GM23338 (cell line): ENCODE data around the gene PARP9. TPM values are rescaled to one million over a fixed set of nuclear protein-coding genes. Genes with fewer than 3 reads are reported as not detected.

ENCODE experiments used
- ATAC-seq: fragments of 200-7000 bp; cut with Tn5 transposase; 3 replicates; pipeline ENCODE4 v1.9.1; 2020
- DNase-seq: peaks from one replicate; pipeline ENCODE4 v3.0.0-alpha.2; 2015; ENCODE audit warnings: low spot score
- H2AFZ ChIP-seq: fragments of 200-600 bp; sonication (generic); 2 replicates; pipeline ENCODE4 v1.8.0; 2016; ENCODE audit warnings: antibody characterized with exemption, mild to moderate bottlenecking, moderate library complexity
- H3F3A ChIP-seq: fragments of 200-600 bp; sonication (generic); replicated peaks from 2 replicates; pipeline ENCODE4 v1.8.0; 2017; ENCODE audit warnings: antibody characterized with exemption, mixed run types, low read depth
- H3K27ac ChIP-seq: fragments of 200-600 bp; sonication (generic); 2 replicates; pipeline ENCODE4 v1.6.1; 2016; ENCODE audit warnings: low read depth
- H3K27me3 ChIP-seq: fragments of 200-600 bp; sonication (generic); 2 replicates; pipeline ENCODE4 v1.8.0; 2016; ENCODE audit warnings: mild to moderate bottlenecking, mixed run types, moderate library complexity; ENCODE audit not compliant: insufficient read depth
- H3K36me3 ChIP-seq: fragments of 200-600 bp; sonication (generic); 2 replicates; pipeline ENCODE4 v1.8.0; 2016; ENCODE audit warnings: mild to moderate bottlenecking; ENCODE audit not compliant: insufficient read depth
- H3K4me1 ChIP-seq: fragments of 200-600 bp; sonication (generic); 2 replicates; pipeline ENCODE4 v1.8.0; 2016; ENCODE audit warnings: mild to moderate bottlenecking, moderate library complexity; ENCODE audit not compliant: insufficient read depth
- H3K4me2 ChIP-seq: fragments of 200-600 bp; sonication (generic); 2 replicates; pipeline ENCODE4 v1.7.1; 2017; ENCODE audit warnings: mixed run types
- H3K4me3 ChIP-seq: fragments of 200-600 bp; sonication (generic); 2 replicates; pipeline ENCODE4 v1.6.1; 2016; ENCODE audit warnings: mixed run types
- H3K79me2 ChIP-seq: fragments of 200-600 bp; sonication (generic); replicated peaks from 2 replicates; pipeline ENCODE4 v1.8.0; 2017; ENCODE audit warnings: mild to moderate bottlenecking; ENCODE audit not compliant: insufficient read depth
- H3K9me2 ChIP-seq: fragments of 200-600 bp; sonication (generic); 2 replicates; pipeline ENCODE4 v1.8.0; 2017; ENCODE audit not compliant: insufficient read depth
- H4K20me1 ChIP-seq: fragments of 200-600 bp; sonication (generic); replicated peaks from 2 replicates; pipeline ENCODE4 v1.8.0; 2017; ENCODE audit warnings: mild to moderate bottlenecking; ENCODE audit not compliant: insufficient read depth
- H3K27ac Mint-ChIP-seq: 2 replicates; pipeline ENCODE4 v1.8.0; 2020; ENCODE audit warnings: inconsistent platforms, mild to moderate bottlenecking, moderate library complexity, mixed read lengths
- H3K27me3 Mint-ChIP-seq: 3 replicates; pipeline ENCODE4 v1.8.0; 2022; ENCODE audit warnings: low read depth, mild to moderate bottlenecking, moderate library complexity, mixed read lengths, inconsistent platforms; ENCODE audit not compliant: insufficient read depth, poor library complexity
- H3K36me3 Mint-ChIP-seq: 3 replicates; pipeline ENCODE4 v1.8.0; 2021; ENCODE audit warnings: low read depth, mild to moderate bottlenecking, inconsistent platforms, moderate library complexity, mixed read lengths
- H3K4me1 Mint-ChIP-seq: 3 replicates; pipeline ENCODE4 v1.8.0; 2020; ENCODE audit warnings: mild to moderate bottlenecking, inconsistent platforms, mixed read lengths
- H3K4me3 Mint-ChIP-seq: 3 replicates; pipeline ENCODE4 v1.8.0; 2021; ENCODE audit warnings: moderate library complexity, mild to moderate bottlenecking, inconsistent platforms, mixed read lengths
- H3K9me3 Mint-ChIP-seq: 3 replicates; pipeline ENCODE4 v1.8.0; 2020; ENCODE audit warnings: moderate library complexity, mild to moderate bottlenecking, inconsistent platforms, mixed read lengths
- CREB1 ChIP-seq: fragments of 250-450 bp; sonication (Bioruptor Pico); IDR thresholded peaks from 2 replicates; pipeline ENCODE4 v1.5.0; 2020; ENCODE audit warnings: low read depth, mild to moderate bottlenecking, moderate library complexity
- CTCF ChIP-seq, 2 experiments: fragments of 200-600 bp in 1 of 2; sonication (generic) in 1 of 2; conservative IDR thresholded peaks; 2 replicates each; pipeline versions ENCODE4 v1.5.1 to v1.6.1; 2016 to 2017; ENCODE audit warnings: antibody characterized with exemption in 2 of 2, low read depth in 2 of 2, mild to moderate bottlenecking in 2 of 2, moderate library complexity in 1 of 2
- EZH2 ChIP-seq: fragments of 200-600 bp; sonication (generic); IDR thresholded peaks from one replicate; pipeline ENCODE4 v1.8.0; 2017; ENCODE audit warnings: antibody characterized with exemption, mild to moderate bottlenecking, low read depth; ENCODE audit not compliant: unreplicated experiment
- EZH2phosphoT487 ChIP-seq: fragments of 200-600 bp; sonication (generic); IDR thresholded peaks from one replicate; pipeline ENCODE4 v1.8.1; 2018; ENCODE audit warnings: antibody characterized with exemption; ENCODE audit not compliant: unreplicated experiment
- JUNB ChIP-seq: IDR thresholded peaks from one replicate; pipeline ENCODE4 v1.6.1; 2016; ENCODE audit warnings: antibody characterized with exemption; ENCODE audit not compliant: unreplicated experiment
- NANOG ChIP-seq: IDR thresholded peaks from 2 replicates; pipeline ENCODE4 v1.6.1; 2016; ENCODE audit warnings: antibody characterized with exemption, borderline replicate concordance
- STAT1 ChIP-seq: IDR thresholded peaks from one replicate; pipeline ENCODE4 v1.6.1; 2016; ENCODE audit warnings: antibody characterized with exemption; ENCODE audit not compliant: unreplicated experiment
- ZNF114 ChIP-seq: fragments of 250-450 bp; sonication (Bioruptor Pico); IDR thresholded peaks from 2 replicates; pipeline ENCODE4 v1.5.0; 2020; ENCODE audit warnings: mild to moderate bottlenecking, moderate library complexity
- ZNF331 ChIP-seq: fragments of 250-450 bp; sonication (Bioruptor Pico); IDR thresholded peaks from 2 replicates; pipeline ENCODE4 v1.5.0; 2020; ENCODE audit warnings: low read depth, mild to moderate bottlenecking, moderate library complexity
- polyA plus RNA-seq: library from polyadenylated mRNA; unstranded; fragments of >200 nt; fragmentation: Nextera tagmentation; extraction: Ambion mirVana; gene quantifications from 2 replicates; pipeline ENCODE4 v1.2.1, GENCODE V29; 2016
- total RNA-seq: library from RNA; depleted of rRNA; stranded (reverse); fragments of >200 nt; shearing (Covaris generic); gene quantifications from 2 replicates; pipeline ENCODE4 v1.2.3, GENCODE V29; 2014
- TF ChIP-seq, protein P1 (sequence below): IDR thresholded peaks from one replicate; pipeline ENCODE4 v1.6.1; 2018; ENCODE audit warnings: antibody characterized with exemption; ENCODE audit not compliant: unreplicated experiment
- TF ChIP-seq, protein P2 (sequence below): fragments of 250-450 bp; sonication (Bioruptor Pico); IDR thresholded peaks from 2 replicates; pipeline ENCODE4 v1.5.0; 2020; ENCODE audit warnings: mild to moderate bottlenecking, moderate library complexity

PARP9 gene
- total and polyA plus RNA-seq, 2 experiments from 2014 or later, result 1.8 to 2.2 TPM

DNA sequence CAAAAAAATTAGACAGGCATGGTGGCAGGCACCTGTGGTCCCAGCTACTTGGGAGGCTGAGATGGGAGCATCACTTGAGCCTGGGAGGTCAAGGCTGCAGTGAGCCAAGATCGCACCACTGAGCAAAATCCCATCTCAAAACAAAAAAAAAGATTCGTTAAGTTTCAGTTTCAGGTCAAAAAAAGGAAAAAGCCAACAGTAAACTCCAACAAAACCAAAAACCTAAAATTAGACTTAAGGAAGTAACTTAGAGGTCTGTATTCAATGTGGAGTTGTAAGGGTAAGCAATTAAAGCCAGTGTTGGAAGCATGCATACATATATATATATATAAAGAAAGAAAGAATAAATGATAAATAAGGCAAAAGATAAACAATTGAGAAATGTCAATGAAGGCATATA lies 61.2 kb downstream of the PARP9 start (continued):
- TF ChIP-seq CTCF (conservative IDR thresholded peaks at IDR 0.05; ENCODE audit: low read depth in 2 of 2) (no peak), CREB1 (CRISPR knock-in tag) (no peak)
- TF ChIP-seq, protein P1, sequence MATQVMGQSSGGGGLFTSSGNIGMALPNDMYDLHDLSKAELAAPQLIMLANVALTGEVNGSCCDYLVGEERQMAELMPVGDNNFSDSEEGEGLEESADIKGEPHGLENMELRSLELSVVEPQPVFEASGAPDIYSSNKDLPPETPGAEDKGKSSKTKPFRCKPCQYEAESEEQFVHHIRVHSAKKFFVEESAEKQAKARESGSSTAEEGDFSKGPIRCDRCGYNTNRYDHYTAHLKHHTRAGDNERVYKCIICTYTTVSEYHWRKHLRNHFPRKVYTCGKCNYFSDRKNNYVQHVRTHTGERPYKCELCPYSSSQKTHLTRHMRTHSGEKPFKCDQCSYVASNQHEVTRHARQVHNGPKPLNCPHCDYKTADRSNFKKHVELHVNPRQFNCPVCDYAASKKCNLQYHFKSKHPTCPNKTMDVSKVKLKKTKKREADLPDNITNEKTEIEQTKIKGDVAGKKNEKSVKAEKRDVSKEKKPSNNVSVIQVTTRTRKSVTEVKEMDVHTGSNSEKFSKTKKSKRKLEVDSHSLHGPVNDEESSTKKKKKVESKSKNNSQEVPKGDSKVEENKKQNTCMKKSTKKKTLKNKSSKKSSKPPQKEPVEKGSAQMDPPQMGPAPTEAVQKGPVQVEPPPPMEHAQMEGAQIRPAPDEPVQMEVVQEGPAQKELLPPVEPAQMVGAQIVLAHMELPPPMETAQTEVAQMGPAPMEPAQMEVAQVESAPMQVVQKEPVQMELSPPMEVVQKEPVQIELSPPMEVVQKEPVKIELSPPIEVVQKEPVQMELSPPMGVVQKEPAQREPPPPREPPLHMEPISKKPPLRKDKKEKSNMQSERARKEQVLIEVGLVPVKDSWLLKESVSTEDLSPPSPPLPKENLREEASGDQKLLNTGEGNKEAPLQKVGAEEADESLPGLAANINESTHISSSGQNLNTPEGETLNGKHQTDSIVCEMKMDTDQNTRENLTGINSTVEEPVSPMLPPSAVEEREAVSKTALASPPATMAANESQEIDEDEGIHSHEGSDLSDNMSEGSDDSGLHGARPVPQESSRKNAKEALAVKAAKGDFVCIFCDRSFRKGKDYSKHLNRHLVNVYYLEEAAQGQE, result no peak

DNA sequence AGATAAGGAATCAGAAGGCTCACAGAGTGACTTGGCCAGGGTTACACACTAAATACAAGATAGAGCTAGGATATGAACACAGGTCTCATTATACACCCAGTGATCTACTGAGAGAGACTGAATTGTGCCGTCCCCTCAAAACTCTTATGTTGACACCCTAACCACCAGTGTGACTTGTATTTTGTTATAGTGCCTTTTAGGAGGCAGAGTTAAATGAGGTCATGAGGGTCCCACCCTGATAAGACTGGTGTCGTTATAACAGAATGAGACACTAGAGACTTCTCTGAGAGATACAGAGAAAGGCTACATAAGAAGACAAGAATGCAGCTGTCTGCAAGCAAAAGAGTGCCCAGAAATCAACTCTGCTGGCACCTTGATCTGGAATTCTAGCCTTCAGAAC lies 62.0 kb downstream of the PARP9 start:
- Histone ChIP-seq H3K27me3 (no peaks in the 10 kb centered on the region), H3K4me2 (no peak overlapping the region), H3K4me3 (no peak overlapping the region), H3K79me2 (peaks cover 99% of the 10 kb centered on the region), H3K27ac (no peak overlapping the region), H3K9me2 (no peaks in the 10 kb centered on the region), H4K20me1 (peaks cover 65% of the 10 kb centered on the region), H3F3A (no peaks in the 10 kb centered on the region), H3K36me3 (no peaks in the 10 kb centered on the region), H3K4me1 (peaks cover 32% of the 10 kb centered on the region), H2AFZ (no peak overlapping the region)
- ATAC-seq, result no peak
- H3K36me3 Mint-ChIP-seq, result no peaks in the 10 kb centered on the region
- no peaks in the 10 kb centered on the region for H3K27me3 Mint-ChIP-seq
- no peaks in the 10 kb centered on the region for H3K9me3 Mint-ChIP-seq
- no peak overlapping the region for H3K4me3 Mint-ChIP-seq
- no peak overlapping the region for H3K27ac Mint-ChIP-seq
- DNase-seq, result no peak
- peaks cover 35% of the 10 kb centered on the region for H3K4me1 Mint-ChIP-seq
- no peak for TF ChIP-seq ZNF331 (CRISPR knock-in tag)
- no peak for TF ChIP-seq ZNF114 (CRISPR knock-in tag)
- TF ChIP-seq STAT1, result no peak
- no peak for TF ChIP-seq EZH2phosphoT487
- TF ChIP-seq, protein P2, sequence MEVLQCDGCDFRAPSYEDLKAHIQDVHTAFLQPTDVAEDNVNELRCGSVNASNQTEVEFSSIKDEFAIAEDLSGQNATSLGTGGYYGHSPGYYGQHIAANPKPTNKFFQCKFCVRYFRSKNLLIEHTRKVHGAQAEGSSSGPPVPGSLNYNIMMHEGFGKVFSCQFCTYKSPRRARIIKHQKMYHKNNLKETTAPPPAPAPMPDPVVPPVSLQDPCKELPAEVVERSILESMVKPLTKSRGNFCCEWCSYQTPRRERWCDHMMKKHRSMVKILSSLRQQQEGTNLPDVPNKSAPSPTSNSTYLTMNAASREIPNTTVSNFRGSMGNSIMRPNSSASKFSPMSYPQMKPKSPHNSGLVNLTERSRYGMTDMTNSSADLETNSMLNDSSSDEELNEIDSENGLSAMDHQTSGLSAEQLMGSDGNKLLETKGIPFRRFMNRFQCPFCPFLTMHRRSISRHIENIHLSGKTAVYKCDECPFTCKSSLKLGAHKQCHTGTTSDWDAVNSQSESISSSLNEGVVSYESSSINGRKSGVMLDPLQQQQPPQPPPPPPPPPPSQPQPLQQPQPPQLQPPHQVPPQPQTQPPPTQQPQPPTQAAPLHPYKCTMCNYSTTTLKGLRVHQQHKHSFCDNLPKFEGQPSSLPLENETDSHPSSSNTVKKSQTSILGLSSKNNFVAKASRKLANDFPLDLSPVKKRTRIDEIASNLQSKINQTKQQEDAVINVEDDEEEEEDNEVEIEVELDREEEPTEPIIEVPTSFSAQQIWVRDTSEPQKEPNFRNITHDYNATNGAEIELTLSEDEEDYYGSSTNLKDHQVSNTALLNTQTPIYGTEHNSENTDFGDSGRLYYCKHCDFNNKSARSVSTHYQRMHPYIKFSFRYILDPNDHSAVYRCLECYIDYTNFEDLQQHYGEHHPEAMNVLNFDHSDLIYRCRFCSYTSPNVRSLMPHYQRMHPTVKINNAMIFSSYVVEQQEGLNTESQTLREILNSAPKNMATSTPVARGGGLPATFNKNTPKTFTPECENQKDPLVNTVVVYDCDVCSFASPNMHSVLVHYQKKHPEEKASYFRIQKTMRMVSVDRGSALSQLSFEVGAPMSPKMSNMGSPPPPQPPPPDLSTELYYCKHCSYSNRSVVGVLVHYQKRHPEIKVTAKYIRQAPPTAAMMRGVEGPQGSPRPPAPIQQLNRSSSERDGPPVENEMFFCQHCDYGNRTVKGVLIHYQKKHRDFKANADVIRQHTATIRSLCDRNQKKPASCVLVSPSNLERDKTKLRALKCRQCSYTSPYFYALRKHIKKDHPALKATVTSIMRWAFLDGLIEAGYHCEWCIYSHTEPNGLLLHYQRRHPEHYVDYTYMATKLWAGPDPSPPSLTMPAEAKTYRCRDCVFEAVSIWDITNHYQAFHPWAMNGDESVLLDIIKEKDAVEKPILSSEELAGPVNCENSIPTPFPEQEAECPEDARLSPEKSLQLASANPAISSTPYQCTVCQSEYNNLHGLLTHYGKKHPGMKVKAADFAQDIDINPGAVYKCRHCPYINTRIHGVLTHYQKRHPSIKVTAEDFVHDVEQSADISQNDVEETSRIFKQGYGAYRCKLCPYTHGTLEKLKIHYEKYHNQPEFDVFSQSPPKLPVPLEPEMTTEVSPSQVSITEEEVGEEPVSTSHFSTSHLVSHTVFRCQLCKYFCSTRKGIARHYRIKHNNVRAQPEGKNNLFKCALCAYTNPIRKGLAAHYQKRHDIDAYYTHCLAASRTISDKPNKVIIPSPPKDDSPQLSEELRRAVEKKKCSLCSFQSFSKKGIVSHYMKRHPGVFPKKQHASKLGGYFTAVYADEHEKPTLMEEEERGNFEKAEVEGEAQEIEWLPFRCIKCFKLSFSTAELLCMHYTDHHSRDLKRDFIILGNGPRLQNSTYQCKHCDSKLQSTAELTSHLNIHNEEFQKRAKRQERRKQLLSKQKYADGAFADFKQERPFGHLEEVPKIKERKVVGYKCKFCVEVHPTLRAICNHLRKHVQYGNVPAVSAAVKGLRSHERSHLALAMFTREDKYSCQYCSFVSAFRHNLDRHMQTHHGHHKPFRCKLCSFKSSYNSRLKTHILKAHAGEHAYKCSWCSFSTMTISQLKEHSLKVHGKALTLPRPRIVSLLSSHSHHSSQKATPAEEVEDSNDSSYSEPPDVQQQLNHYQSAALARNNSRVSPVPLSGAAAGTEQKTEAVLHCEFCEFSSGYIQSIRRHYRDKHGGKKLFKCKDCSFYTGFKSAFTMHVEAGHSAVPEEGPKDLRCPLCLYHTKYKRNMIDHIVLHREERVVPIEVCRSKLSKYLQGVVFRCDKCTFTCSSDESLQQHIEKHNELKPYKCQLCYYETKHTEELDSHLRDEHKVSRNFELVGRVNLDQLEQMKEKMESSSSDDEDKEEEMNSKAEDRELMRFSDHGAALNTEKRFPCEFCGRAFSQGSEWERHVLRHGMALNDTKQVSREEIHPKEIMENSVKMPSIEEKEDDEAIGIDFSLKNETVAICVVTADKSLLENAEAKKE (CRISPR knock-in tag), result no peak
- no peak for TF ChIP-seq NANOG
- TF ChIP-seq, protein P1, result no peak
- TF ChIP-seq JUNB, result no peak
- TF ChIP-seq EZH2, result no peak
